ENCODE measurements around the gene R3HCC1L. TPM values are rescaled to one million over a fixed set of nuclear protein-coding genes. Genes with fewer than 3 reads are reported as not detected.

R3HCC1L gene
- total and polyA plus RNA-seq, 10 of the 15 experiments (the other 5 are each of a cell fraction or from before 2014, with no cell fraction given) = 11.3 to 20.3 (median 15.3) TPM

DNA sequence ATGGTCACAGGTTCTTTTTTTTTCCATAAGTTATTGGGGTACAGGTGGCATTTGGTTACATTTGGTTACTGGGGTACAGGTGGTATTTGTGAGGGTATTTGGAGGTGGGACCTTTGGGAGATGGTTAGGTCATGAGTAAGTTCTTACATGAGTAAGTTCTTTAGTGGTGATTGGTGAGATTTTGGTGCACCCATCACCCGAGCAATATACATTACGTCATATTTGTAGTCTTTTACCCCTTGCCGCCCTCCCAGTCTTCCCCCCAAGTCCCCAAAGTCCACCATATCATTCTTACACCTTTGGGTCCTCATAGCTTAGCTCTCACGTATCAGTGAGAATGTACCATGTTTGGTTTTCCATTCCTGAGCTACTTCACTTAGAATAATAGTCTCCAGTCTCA, 49.2 kb upstream of the R3HCC1L start:
- SMC1A ChIA-PET (ENCODE audit: uncharacterized antibody, unreplicated experiment) = no interaction called here
- DNase-seq (ENCODE audit: low read depth, low spot score) (no peak), FAIRE-seq (no peak), ATAC-seq (no peak)
- Histone ChIP-seq H3K9me3 (replicated peaks; ENCODE audit: control insufficient read depth, insufficient read depth, low read length) (no peaks in the 10 kb centered on the region), H3K27me3 (replicated peaks in 1 of 2; ENCODE audit: control insufficient read depth in 2 of 2, insufficient read depth in 2 of 2, low read length in 1 of 2) (no peaks in the 10 kb centered on the region; a peak in 1 of 4 replicates), H3K4me3 (no peak overlapping the region), H3K4me1 (ENCODE audit: control insufficient read depth, insufficient read depth, low read length) (no peaks in the 10 kb centered on the region), H3K4me2 (ENCODE audit: control insufficient read depth, insufficient read depth) (no peak overlapping the region), H3K9ac (ENCODE audit: control insufficient read depth, insufficient read depth, low read length) (no peak overlapping the region), H4K20me1 (ENCODE audit: control insufficient read depth, insufficient read depth) (no peaks in the 10 kb centered on the region), H2AFZ (ENCODE audit: control insufficient read depth, low read depth, low read length) (no peak overlapping the region), H3K27ac (ENCODE audit: control insufficient read depth, insufficient read depth) (no peak overlapping the region), H3K36me3 (ENCODE audit: control insufficient read depth in 2 of 2, insufficient read depth in 2 of 2, low read length in 1 of 2) (no peaks in the 10 kb centered on the region), H3K79me2 (ENCODE audit: control insufficient read depth, insufficient read depth, low read length) (no peaks in the 10 kb centered on the region)
- in situ Hi-C loops (cut with MboI) = no loop called here
- RAD21 ChIA-PET (ENCODE audit: unreplicated experiment) = no interaction called here
- POLR2A ChIA-PET = interaction anchor here (0.7 kb wide), 1 partner anchor 399 kb away, joined by 3 read pairs; no protein-coding TSS in a partner anchor
- BruUV-seq (replicated peaks) = no TSS peak
- 25% methylated on average over 4 of the region's 4 CpGs for WGBS (ENCODE audit: insufficient coverage, insufficient replicate concordance, low lambda C conversion rate, missing lambda C conversion rate)
- CTCF ChIA-PET = no interaction called here
- intact Hi-C loops (cut with micrococcal nuclease; ENCODE audit: unreplicated experiment) = no loop called here
- TF ChIP-seq RCOR1 (conservative IDR thresholded peaks at IDR 0.05; ENCODE audit: low read depth, low read length) (no peak), HDAC2 (IDR thresholded peaks at IDR 0.05) (no peak), ATF3 (IDR thresholded peaks at IDR 0.05; ENCODE audit: borderline replicate concordance, extremely low read depth, low read depth, low read length) (no peak), SUZ12 (IDR thresholded peaks at IDR 0.05; ENCODE audit: unreplicated experiment) (no peak), MYC (IDR thresholded peaks at IDR 0.05; ENCODE audit: insufficient read depth, insufficient read length, insufficient replicate concordance, low read length, severe bottlenecking) (no peak), NKRF (conservative IDR thresholded peaks at IDR 0.05) (no peak), NBN (IDR thresholded peaks at IDR 0.05) (no peak), WRNIP1 (IDR thresholded peaks at IDR 0.05; ENCODE audit: borderline replicate concordance, low read depth, low read length) (no peak), SREBF1 (IDR thresholded peaks at IDR 0.05; ENCODE audit: low read length) (no peak), IKZF2 (IDR thresholded peaks at IDR 0.05) (no peak), HDGF (IDR thresholded peaks at IDR 0.05) (no peak), KLF5 (IDR thresholded peaks at IDR 0.05; ENCODE audit: partially characterized antibody) (no peak)
- TF ChIP-seq, protein P1, sequence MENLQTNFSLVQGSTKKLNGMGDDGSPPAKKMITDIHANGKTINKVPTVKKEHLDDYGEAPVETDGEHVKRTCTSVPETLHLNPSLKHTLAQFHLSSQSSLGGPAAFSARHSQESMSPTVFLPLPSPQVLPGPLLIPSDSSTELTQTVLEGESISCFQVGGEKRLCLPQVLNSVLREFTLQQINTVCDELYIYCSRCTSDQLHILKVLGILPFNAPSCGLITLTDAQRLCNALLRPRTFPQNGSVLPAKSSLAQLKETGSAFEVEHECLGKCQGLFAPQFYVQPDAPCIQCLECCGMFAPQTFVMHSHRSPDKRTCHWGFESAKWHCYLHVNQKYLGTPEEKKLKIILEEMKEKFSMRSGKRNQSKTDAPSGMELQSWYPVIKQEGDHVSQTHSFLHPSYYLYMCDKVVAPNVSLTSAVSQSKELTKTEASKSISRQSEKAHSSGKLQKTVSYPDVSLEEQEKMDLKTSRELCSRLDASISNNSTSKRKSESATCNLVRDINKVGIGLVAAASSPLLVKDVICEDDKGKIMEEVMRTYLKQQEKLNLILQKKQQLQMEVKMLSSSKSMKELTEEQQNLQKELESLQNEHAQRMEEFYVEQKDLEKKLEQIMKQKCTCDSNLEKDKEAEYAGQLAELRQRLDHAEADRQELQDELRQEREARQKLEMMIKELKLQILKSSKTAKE (IDR thresholded peaks at IDR 0.05; ENCODE audit: low read depth, poor library complexity, severe bottlenecking) = no peak
- TF ChIP-seq, protein P2, sequence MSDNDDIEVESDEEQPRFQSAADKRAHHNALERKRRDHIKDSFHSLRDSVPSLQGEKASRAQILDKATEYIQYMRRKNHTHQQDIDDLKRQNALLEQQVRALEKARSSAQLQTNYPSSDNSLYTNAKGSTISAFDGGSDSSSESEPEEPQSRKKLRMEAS (IDR thresholded peaks at IDR 0.05; ENCODE audit: low read depth, low read length) = no peak
- TF ChIP-seq, protein P3, sequence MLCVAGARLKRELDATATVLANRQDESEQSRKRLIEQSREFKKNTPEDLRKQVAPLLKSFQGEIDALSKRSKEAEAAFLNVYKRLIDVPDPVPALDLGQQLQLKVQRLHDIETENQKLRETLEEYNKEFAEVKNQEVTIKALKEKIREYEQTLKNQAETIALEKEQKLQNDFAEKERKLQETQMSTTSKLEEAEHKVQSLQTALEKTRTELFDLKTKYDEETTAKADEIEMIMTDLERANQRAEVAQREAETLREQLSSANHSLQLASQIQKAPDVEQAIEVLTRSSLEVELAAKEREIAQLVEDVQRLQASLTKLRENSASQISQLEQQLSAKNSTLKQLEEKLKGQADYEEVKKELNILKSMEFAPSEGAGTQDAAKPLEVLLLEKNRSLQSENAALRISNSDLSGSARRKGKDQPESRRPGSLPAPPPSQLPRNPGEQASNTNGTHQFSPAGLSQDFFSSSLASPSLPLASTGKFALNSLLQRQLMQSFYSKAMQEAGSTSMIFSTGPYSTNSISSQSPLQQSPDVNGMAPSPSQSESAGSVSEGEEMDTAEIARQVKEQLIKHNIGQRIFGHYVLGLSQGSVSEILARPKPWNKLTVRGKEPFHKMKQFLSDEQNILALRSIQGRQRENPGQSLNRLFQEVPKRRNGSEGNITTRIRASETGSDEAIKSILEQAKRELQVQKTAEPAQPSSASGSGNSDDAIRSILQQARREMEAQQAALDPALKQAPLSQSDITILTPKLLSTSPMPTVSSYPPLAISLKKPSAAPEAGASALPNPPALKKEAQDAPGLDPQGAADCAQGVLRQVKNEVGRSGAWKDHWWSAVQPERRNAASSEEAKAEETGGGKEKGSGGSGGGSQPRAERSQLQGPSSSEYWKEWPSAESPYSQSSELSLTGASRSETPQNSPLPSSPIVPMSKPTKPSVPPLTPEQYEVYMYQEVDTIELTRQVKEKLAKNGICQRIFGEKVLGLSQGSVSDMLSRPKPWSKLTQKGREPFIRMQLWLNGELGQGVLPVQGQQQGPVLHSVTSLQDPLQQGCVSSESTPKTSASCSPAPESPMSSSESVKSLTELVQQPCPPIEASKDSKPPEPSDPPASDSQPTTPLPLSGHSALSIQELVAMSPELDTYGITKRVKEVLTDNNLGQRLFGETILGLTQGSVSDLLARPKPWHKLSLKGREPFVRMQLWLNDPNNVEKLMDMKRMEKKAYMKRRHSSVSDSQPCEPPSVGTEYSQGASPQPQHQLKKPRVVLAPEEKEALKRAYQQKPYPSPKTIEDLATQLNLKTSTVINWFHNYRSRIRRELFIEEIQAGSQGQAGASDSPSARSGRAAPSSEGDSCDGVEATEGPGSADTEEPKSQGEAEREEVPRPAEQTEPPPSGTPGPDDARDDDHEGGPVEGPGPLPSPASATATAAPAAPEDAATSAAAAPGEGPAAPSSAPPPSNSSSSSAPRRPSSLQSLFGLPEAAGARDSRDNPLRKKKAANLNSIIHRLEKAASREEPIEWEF (IDR thresholded peaks at IDR 0.05; ENCODE audit: insufficient replicate concordance, low read depth, low read length) = no peak
